COLO829 (cell line): ENCODE measurements around the gene SLC28A1.

Experiments
- DNase-seq: peaks from one replicate; pipeline ENCODE4 v3.0.0; 2012; ENCODE audit warnings: low spot score

Gene SLC28A1

GRCh38 chr15:84940399-84940798 lies 55.9 kb downstream of the SLC28A1 start:
- no peak for DNase-seq

- no peak for DNase-seq
Measured at GRCh38 chr15:84942456-84942855, 58.0 kb downstream of the SLC28A1 start.

- DNase-seq = no peak
Measured at GRCh38 chr15:84944311-84944710, 59.8 kb downstream of the SLC28A1 start.

- no peak for DNase-seq
Measured at GRCh38 chr15:84944861-84945260, 60.4 kb downstream of the SLC28A1 start.

- no peak for DNase-seq
Measured at GRCh38 chr15:84946772-84947489, 62.5 kb downstream of the SLC28A1 start.

- no peak for DNase-seq
Measured at GRCh38 chr15:84947947-84948830, 63.7 kb downstream of the SLC28A1 start.

- DNase-seq = no peak
Measured at GRCh38 chr15:84949043-84949442, 64.6 kb downstream of the SLC28A1 start.

GRCh38 chr15:84949845-84950569 lies 65.5 kb downstream of the SLC28A1 start:
- no peak for DNase-seq

- no peak for DNase-seq
Measured at GRCh38 chr15:84950570-84951111, 66.2 kb downstream of the SLC28A1 start.

- no peak for DNase-seq
Measured at GRCh38 chr15:84951736-84952135, 67.3 kb downstream of the SLC28A1 start.

GRCh38 chr15:84953136-84953535 lies 68.7 kb downstream of the SLC28A1 start:
- no peak for DNase-seq

GRCh38 chr15:84953726-84954125 lies 69.3 kb downstream of the SLC28A1 start:
- DNase-seq = no peak

GRCh38 chr15:84955089-84955848 lies 70.8 kb downstream of the SLC28A1 start:
- DNase-seq = peak; percentile 59

- no peak for DNase-seq
Measured at GRCh38 chr15:84956199-84956598, 71.7 kb downstream of the SLC28A1 start.

GRCh38 chr15:84960391-84961113 lies 76.1 kb downstream of the SLC28A1 start:
- DNase-seq = no peak

GRCh38 chr15:84961114-84961452 lies 76.6 kb downstream of the SLC28A1 start:
- DNase-seq = no peak

- DNase-seq = no peak
Measured at GRCh38 chr15:84961707-84962106, 77.2 kb downstream of the SLC28A1 start.

- no peak for DNase-seq
Measured at GRCh38 chr15:84962955-84963354, 78.5 kb downstream of the SLC28A1 start.

- no peak for DNase-seq
Measured at GRCh38 chr15:84967380-84967779, 82.9 kb downstream of the SLC28A1 start.

- no peak for DNase-seq
Measured at GRCh38 chr15:84968301-84968700, 83.8 kb downstream of the SLC28A1 start.

- DNase-seq = no peak
Measured at GRCh38 chr15:84969257-84969656, 84.8 kb downstream of the SLC28A1 start.
